HepG2 (cell line): ENCODE results near the gene KIF26B. TPM values are rescaled to one million over a fixed set of nuclear protein-coding genes. Genes with fewer than 3 reads are reported as not detected.

ENCODE experiments used
- ATAC-seq: fragments of 200-7000 bp; cut with Tn5 transposase; 3 replicates; pipeline ENCODE4 v1.9.1; 2020; ENCODE audit warnings: mild to moderate bottlenecking, moderate library complexity
- BruUV-seq: library from RNA; stranded (reverse); fragments of 400-500 nt; replicated peaks from 2 replicates; lab custom pipeline; 2021; lab: Mats Ljungman, UMichigan
- CTCF ChIA-PET: fragments of 300-600 bp; formaldehyde crosslinking; extraction: SDS; loops from one replicate; lab custom pipeline; 2021; ENCODE audit warnings: low total read pairs, inconsistent platforms, low intra/inter-chr PET ratio; lab: Yijun Ruan, JAX
- POLR2A ChIA-PET: fragments of 350-600 bp; sonication (Branson Sonifier 250); formaldehyde crosslinking; loops from one replicate; lab custom pipeline; 2020; ENCODE audit warnings: antibody characterized with exemption, inconsistent platforms; lab: Yijun Ruan, JAX
- DNase-seq: peaks from one replicate; pipeline ENCODE4 v3.0.0-alpha.2; 2015; ENCODE audit warnings: low spot score
- FAIRE-seq: peaks from 3 replicates; lab custom pipeline; 2011; peaks lifted over from hg19 to GRCh38; lab: Jason Lieb, UNC
- H2AFZ ChIP-seq: one replicate; pipeline ENCODE4 v1.6.1; 2011; ENCODE audit warnings: low read length, inconsistent platforms
- H3K27ac ChIP-seq: fragments of 300-600 bp; 3 replicates; pipeline ENCODE4 v1.8.0; 2011; ENCODE audit warnings: mixed run types, mild to moderate bottlenecking, mixed read lengths, low read length, inconsistent platforms; ENCODE audit not compliant: insufficient read depth; ENCODE audit errors: extremely low read length
- H3K27me3 ChIP-seq, 2 experiments: fragments of 200-600 bp in 1 of 2; 2 replicates in 1 of 2; 3 replicates in 1 of 2; pipeline versions ENCODE4 v1.6.0 to v1.8.0; 2011; ENCODE audit warnings: low read length in 2 of 2, mild to moderate bottlenecking in 2 of 2, moderate library complexity in 2 of 2, inconsistent platforms in 1 of 2; ENCODE audit not compliant: insufficient read depth in 2 of 2, control insufficient read depth in 1 of 2
- H3K36me3 ChIP-seq, 2 experiments: fragments of 200-600 bp in 1 of 2; replicated peaks in 1 of 2; 2 replicates in 1 of 2; 3 replicates in 1 of 2; pipeline versions ENCODE4 v1.5.1 to v1.8.0; 2011; ENCODE audit warnings: low read length in 2 of 2, inconsistent platforms in 1 of 2; ENCODE audit not compliant: insufficient read depth in 2 of 2, control insufficient read depth in 1 of 2
- H3K4me1 ChIP-seq: 2 replicates; pipeline ENCODE4 v1.5.1; 2012; ENCODE audit warnings: low read length, inconsistent platforms; ENCODE audit not compliant: insufficient read depth
- H3K4me2 ChIP-seq: 2 replicates; pipeline ENCODE4 v1.6.0; 2011; ENCODE audit warnings: low read depth, low read length, inconsistent platforms
- H3K4me3 ChIP-seq, 3 experiments: fragments of 200-600 bp in 1 of 3; sonication (generic), shearing (Covaris generic) in 1 of 3; replicated peaks in 1 of 3; 2 replicates each; pipeline ENCODE4 v1.5.1; 2011 to 2016; ENCODE audit warnings: low read length in 3 of 3, inconsistent platforms in 2 of 3, low read depth in 2 of 3, mild to moderate bottlenecking in 2 of 3, control low read depth in 1 of 3, mixed read lengths in 1 of 3; ENCODE audit not compliant: insufficient read depth in 1 of 3
- H3K79me2 ChIP-seq: one replicate; pipeline ENCODE4 v1.6.1; 2011; ENCODE audit warnings: low read length, inconsistent platforms; ENCODE audit not compliant: insufficient read depth
- H3K9ac ChIP-seq: 2 replicates; pipeline ENCODE4 v1.6.0; 2011; ENCODE audit warnings: mild to moderate bottlenecking, low read depth, low read length, inconsistent platforms; ENCODE audit not compliant: insufficient read depth
- H3K9me3 ChIP-seq: 2 replicates; pipeline ENCODE4 v1.5.1; 2012; ENCODE audit warnings: mild to moderate bottlenecking, low read length
- H4K20me1 ChIP-seq: 2 replicates; pipeline ENCODE4 v1.6.0; 2011; ENCODE audit warnings: inconsistent platforms, mild to moderate bottlenecking, low read length, moderate library complexity; ENCODE audit not compliant: insufficient read depth
- ATF6 ChIP-seq: sonication (generic); formaldehyde crosslinking; conservative IDR thresholded peaks from 2 replicates; pipeline ENCODE4 v1.4.0; 2020; ENCODE audit warnings: missing genetic modification reagents
- CAMTA2 ChIP-seq: sonication (generic); formaldehyde crosslinking; IDR thresholded peaks from 2 replicates; pipeline ENCODE4 v1.4.0; 2020; ENCODE audit warnings: mild to moderate bottlenecking, missing genetic modification reagents, borderline replicate concordance
- CBFB ChIP-seq: sonication (generic); formaldehyde crosslinking; IDR thresholded peaks from 2 replicates; pipeline ENCODE4 v1.4.0; 2020; ENCODE audit warnings: missing genetic modification reagents
- E2F2 ChIP-seq: sonication (generic); formaldehyde crosslinking; IDR thresholded peaks from 2 replicates; pipeline ENCODE4 v1.4.0; 2020; ENCODE audit warnings: missing genetic modification reagents, borderline replicate concordance
- FOSL2 ChIP-seq: sonication (generic); formaldehyde crosslinking; IDR thresholded peaks from 2 replicates; pipeline ENCODE4 v1.4.0; 2020; ENCODE audit warnings: missing genetic modification reagents
- NCOA5 ChIP-seq: sonication (generic); formaldehyde crosslinking; IDR thresholded peaks from 2 replicates; pipeline ENCODE4 v1.4.0; 2020; ENCODE audit warnings: missing genetic modification reagents
- NFRKB ChIP-seq: fragments of 450-650 bp; IDR thresholded peaks from 2 replicates; pipeline ENCODE4 v1.6.1; 2017
- POLR2AphosphoS5 ChIP-seq: IDR thresholded peaks from 2 replicates; pipeline ENCODE4 v1.6.1; 2012; ENCODE audit warnings: low read depth, low read length
- RFXAP ChIP-seq: sonication (generic); formaldehyde crosslinking; IDR thresholded peaks from 2 replicates; pipeline ENCODE4 v1.4.0; 2020; ENCODE audit warnings: missing genetic modification reagents, borderline replicate concordance
- SIN3B ChIP-seq: fragments of 150-350 bp; IDR thresholded peaks from 2 replicates; pipeline ENCODE4 v1.6.1; 2014; ENCODE audit warnings: low read length
- SP140L ChIP-seq: sonication (generic); formaldehyde crosslinking; IDR thresholded peaks from 2 replicates; pipeline ENCODE4 v1.4.0; 2020; ENCODE audit warnings: missing genetic modification reagents, borderline replicate concordance
- TAF15 ChIP-seq: fragments of 200-400 bp; formaldehyde crosslinking; IDR thresholded peaks from one replicate; pipeline ENCODE4 v1.6.1; 2018; ENCODE audit warnings: mild to moderate bottlenecking, low read depth, low read length; ENCODE audit not compliant: poor library complexity, severe bottlenecking
- ZFP36L2 ChIP-seq: sonication (generic); formaldehyde crosslinking; IDR thresholded peaks from 2 replicates; pipeline ENCODE4 v1.4.0; 2020; ENCODE audit warnings: missing genetic modification reagents
- ZMYM4 ChIP-seq: sonication (generic); formaldehyde crosslinking; IDR thresholded peaks from 2 replicates; pipeline ENCODE4 v1.8.1; 2023; ENCODE audit warnings: mild to moderate bottlenecking, missing genetic modification reagents
- ZNF101 ChIP-seq: sonication (generic); formaldehyde crosslinking; IDR thresholded peaks from 2 replicates; pipeline ENCODE4 v1.4.0; 2020; ENCODE audit warnings: mild to moderate bottlenecking, low read depth, missing genetic modification reagents, borderline replicate concordance
- ZNF496 ChIP-seq: sonication (generic); formaldehyde crosslinking; IDR thresholded peaks from 2 replicates; pipeline ENCODE4 v1.8.1; 2023; ENCODE audit warnings: mild to moderate bottlenecking, moderate library complexity, missing genetic modification reagents; ENCODE audit not compliant: insufficient replicate concordance
- ZNF567 ChIP-seq: sonication (generic); formaldehyde crosslinking; IDR thresholded peaks from 2 replicates; pipeline ENCODE4 v1.8.1; 2023; ENCODE audit warnings: mild to moderate bottlenecking, missing genetic modification reagents, borderline replicate concordance
- WGBS: methylation state at CpG from one replicate; pipeline ENCODE4 v1.1.6; 2017; ENCODE audit warnings: low lambda C conversion rate; 5-methylcytosine and 5-hydroxymethylcytosine counted together
- in situ Hi-C: cut with HindIII; loops from 2 replicates; pipeline ENCODE4 v1.10.0; 2017; ENCODE audit warnings: low pct_unique_long_range_greater_than_20kb; ENCODE audit not compliant: extremely low pct_ligation_motif_present
- intact Hi-C: fragments of 100-400 bp; cut with micrococcal nuclease; formaldehyde crosslinking; loops from one replicate; pipeline ENCODE4 v1.10.0; 2022; ENCODE audit not compliant: unreplicated experiment
- polyA plus RNA-seq, 8 experiments: library from polyadenylated mRNA; depleted of rRNA in 3 of 8; stranded (reverse) in 7 of 8; unstranded in 1 of 8; fragments of >200 nt; fragmentation: Illumina TruSeq in 4 of 8; extraction: Trizol in 4 of 8; gene quantifications; 2 replicates each; pipeline versions ENCODE4 v1.2.1 to v1.2.3, GENCODE V29; 2011 to 2016; ENCODE audit warnings: low read depth in 4 of 8, missing spikeins in 1 of 8, mixed read lengths in 1 of 8; ENCODE audit not compliant: insufficient read depth in 1 of 8
- total RNA-seq, 5 experiments: library from RNA; depleted of rRNA; stranded (reverse); fragments of >200 nt; fragmentation: Illumina TruSeq; extraction: Trizol; gene quantifications; 2 replicates each; pipeline ENCODE4 v1.2.3, GENCODE V29; 2016; ENCODE audit warnings: low read depth in 1 of 5
- TF ChIP-seq, protein P1 (sequence below): IDR thresholded peaks from 2 replicates; pipeline ENCODE4 v1.6.1; 2016; ENCODE audit warnings: mild to moderate bottlenecking, missing biosample characterization, missing genetic modification reagents
- TF ChIP-seq, protein P2 (sequence below): IDR thresholded peaks from 2 replicates; pipeline ENCODE4 v1.6.1; 2016; ENCODE audit warnings: missing biosample characterization, missing genetic modification reagents, low read depth
- TF ChIP-seq, protein P3 (sequence below): sonication (generic); formaldehyde crosslinking; IDR thresholded peaks from 2 replicates; pipeline ENCODE4 v1.4.0; 2020; ENCODE audit warnings: missing genetic modification reagents

The KIF26B gene
- total and polyA plus RNA-seq, 2 of the 13 experiments (the other 11 are each of a cell fraction or from before 2014, with no cell fraction given), result 0.08 to 0.09 TPM

- TF ChIP-seq, protein P1, sequence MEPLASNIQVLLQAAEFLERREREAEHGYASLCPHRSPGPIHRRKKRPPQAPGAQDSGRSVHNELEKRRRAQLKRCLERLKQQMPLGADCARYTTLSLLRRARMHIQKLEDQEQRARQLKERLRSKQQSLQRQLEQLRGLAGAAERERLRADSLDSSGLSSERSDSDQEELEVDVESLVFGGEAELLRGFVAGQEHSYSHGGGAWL (CRISPR knock-in tag), result no peak
- no peak for TF ChIP-seq ZMYM4 (CRISPR knock-in tag)
- TF ChIP-seq POLR2AphosphoS5, result no peak
- TF ChIP-seq RFXAP, result no peak
- TF ChIP-seq ZNF101, result no peak
These were observed 371.4 kb downstream of the KIF26B start (continued) for GRCh38 chr1:245526141-245526540.

DNA sequence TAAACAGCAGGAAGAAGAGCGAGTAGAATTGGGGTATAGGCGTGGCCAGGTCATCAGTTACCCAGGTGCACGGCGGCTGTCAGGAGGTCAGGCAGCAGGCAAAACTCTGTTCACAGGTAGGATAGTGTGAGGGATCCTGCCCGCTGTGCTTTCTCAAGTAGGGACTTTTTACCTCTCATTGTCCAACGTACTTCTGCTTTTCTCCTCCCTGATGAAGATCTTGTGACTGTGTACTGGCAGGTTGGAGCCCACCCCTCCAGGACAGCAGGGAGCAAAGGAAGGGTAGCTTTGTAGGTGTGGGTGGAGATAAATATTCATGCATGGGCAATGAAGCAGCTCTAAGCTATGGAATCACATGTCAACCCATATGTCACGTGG lies 373.5 kb downstream of the KIF26B start:
- ChIA-PET POLR2A (no interaction called here), CTCF (no interaction called here)
- FAIRE-seq (no peak), DNase-seq (no peak), ATAC-seq (no peak)
- Histone ChIP-seq H3K4me2 (no peak overlapping the region), H3K27ac (no peak overlapping the region), H4K20me1 (no peaks in the 10 kb centered on the region), H3K36me3 (no peaks in the 10 kb centered on the region), H3K27me3 (no peaks in the 10 kb centered on the region; a peak in 1 of 5 replicates), H3K9ac (no peak overlapping the region), H3K9me3 (no peaks in the 10 kb centered on the region), H3K79me2 (no peaks in the 10 kb centered on the region), H3K4me1 (no peaks in the 10 kb centered on the region), H3K4me3 (no peak overlapping the region), H2AFZ (no peak overlapping the region)
- intact Hi-C loops (no loop called here), in situ Hi-C loops (no loop called here)
- WGBS, result 69% methylated on average over 5 of the region's 7 CpGs
- no TSS peak for BruUV-seq
- TF ChIP-seq ATF6 (CRISPR knock-in tag) (no peak), ZNF496 (no peak), SP140L (no peak), ZNF567 (no peak), CAMTA2 (no peak), NFRKB (no peak), E2F2 (CRISPR knock-in tag) (no peak), ZFP36L2 (CRISPR knock-in tag) (no peak), FOSL2 (no peak), TAF15 (no peak), SIN3B (no peak), CBFB (CRISPR knock-in tag) (no peak), NCOA5 (CRISPR knock-in tag) (no peak)
- TF ChIP-seq, protein P2, sequence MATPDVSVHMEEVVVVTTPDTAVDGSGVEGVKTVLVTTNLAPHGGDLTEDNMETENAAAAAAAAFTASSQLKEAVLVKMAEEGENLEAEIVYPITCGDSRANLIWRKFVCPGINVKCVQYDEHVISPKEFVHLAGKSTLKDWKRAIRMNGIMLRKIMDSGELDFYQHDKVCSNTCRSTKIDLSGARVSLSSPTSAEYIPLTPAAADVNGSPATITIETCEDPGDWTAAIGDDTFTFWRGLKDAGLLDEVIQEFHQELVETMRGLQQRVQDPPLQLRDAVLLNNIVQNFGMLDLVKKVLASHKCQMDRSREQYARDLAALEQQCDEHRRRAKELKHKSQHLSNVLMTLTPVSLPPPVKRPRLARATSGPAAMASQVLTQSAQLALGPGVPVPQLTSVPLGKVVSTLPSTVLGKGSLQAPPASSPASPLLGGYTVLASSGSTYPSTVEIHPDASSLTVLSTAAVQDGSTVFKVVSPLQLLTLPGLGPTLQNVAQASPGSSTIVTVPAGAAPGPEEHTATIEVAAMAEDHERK (CRISPR knock-in tag), result no peak
- TF ChIP-seq, protein P3, sequence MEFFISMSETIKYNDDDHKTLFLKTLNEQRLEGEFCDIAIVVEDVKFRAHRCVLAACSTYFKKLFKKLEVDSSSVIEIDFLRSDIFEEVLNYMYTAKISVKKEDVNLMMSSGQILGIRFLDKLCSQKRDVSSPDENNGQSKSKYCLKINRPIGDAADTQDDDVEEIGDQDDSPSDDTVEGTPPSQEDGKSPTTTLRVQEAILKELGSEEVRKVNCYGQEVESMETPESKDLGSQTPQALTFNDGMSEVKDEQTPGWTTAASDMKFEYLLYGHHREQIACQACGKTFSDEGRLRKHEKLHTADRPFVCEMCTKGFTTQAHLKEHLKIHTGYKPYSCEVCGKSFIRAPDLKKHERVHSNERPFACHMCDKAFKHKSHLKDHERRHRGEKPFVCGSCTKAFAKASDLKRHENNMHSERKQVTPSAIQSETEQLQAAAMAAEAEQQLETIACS (CRISPR knock-in tag), result no peak
